ENCODE measurements around the gene NT5DC2. TPM values are rescaled to one million over a fixed set of nuclear protein-coding genes. Genes with fewer than 3 reads are reported as not detected.

Gene NT5DC2
- total and polyA plus RNA-seq, 2 donors (not counting 1 experiment from before 2014, with no cell fraction given): 20.3 to 61.5 TPM

DNA sequence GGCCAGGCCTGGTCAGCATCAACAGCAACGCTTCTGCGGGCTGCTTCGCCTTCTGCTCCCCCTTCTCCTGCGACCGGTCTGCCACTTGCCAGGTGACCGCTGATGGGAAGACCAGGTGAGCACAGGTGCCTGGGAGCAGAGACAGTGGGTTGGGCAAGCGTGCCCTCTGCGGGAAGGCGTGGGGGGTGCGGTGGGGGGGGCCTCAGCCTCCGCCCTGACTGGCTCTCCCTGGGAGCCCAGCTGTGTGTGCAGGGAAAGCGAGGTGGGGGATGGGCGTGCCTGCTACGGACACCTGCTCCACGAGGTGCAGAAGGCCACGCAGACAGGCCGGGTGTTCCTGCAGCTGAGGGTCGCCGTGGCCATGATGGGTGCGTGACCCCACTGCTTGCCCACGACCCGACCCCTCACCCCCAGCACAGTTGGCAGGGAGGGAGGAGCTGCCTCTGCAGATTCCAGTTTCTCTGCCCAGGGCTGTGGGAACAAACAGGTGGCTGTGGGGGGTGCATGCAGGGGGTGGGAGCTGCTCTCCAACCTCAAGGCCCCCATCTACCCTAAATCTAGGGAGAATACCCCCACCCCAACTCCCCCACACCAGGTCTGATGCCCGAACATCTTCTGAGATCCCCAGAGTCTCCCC, 29.8 kb downstream of the NT5DC2 start:
- TF ChIP-seq CTCF (conservative IDR thresholded peaks at IDR 0.05 in 1 of 2, IDR thresholded peaks at IDR 0.05 in 1 of 2; ENCODE audit: low read depth in 1 of 2, low read length in 2 of 2): no peak
- no peaks in the 10 kb centered on the region for H3K27me3 ChIP-seq (ENCODE audit: control insufficient read depth, insufficient read depth, low read length)
- H3K9ac ChIP-seq (ENCODE audit: insufficient read depth, low read length): no peak overlapping the region

GRCh38 chr3:52502808-52503350, 30.8 kb downstream of the NT5DC2 start:
- H3K27me3 ChIP-seq (ENCODE audit: control insufficient read depth, insufficient read depth, low read length): no peaks in the 10 kb centered on the region
- no peak overlapping the region for H3K9ac ChIP-seq (ENCODE audit: insufficient read depth, low read length)
- H2AFZ ChIP-seq (ENCODE audit: low read length): no peak overlapping the region
- no peak overlapping the region for H3K4me3 ChIP-seq (replicated peaks in 1 of 4; ENCODE audit: control extremely low read depth in 1 of 4, insufficient read depth in 1 of 4, low read depth in 3 of 4, low read length in 4 of 4)
- no peak for DNase-seq (ENCODE audit: low read depth in 2 of 2)
- H3K9me3 ChIP-seq (ENCODE audit: control insufficient read depth, insufficient read depth, low read depth, low read length): no peaks in the 10 kb centered on the region
- no peak overlapping the region for H3K4me2 ChIP-seq (ENCODE audit: extremely low read depth, insufficient read depth, low read length)
- H3K79me2 ChIP-seq (ENCODE audit: control insufficient read depth, insufficient read depth, low read length): no peaks in the 10 kb centered on the region
- H3K4me1 ChIP-seq (ENCODE audit: control insufficient read depth, extremely low read depth, insufficient read depth, low read length): peaks cover 2% of the 10 kb centered on the region
- H4K20me1 ChIP-seq (ENCODE audit: control insufficient read depth, extremely low read depth, insufficient read depth, low read length): no peaks in the 10 kb centered on the region
- no peak overlapping the region for H3K27ac ChIP-seq (ENCODE audit: insufficient read depth, low read length)
- H3K36me3 ChIP-seq (ENCODE audit: control insufficient read depth, insufficient read depth, low read length): no peaks in the 10 kb centered on the region
- TF ChIP-seq EZH2 (IDR thresholded peaks at IDR 0.05; ENCODE audit: low read length, missing control alignments) (no peak), CTCF (conservative IDR thresholded peaks at IDR 0.05 in 1 of 2, IDR thresholded peaks at IDR 0.05 in 1 of 2; ENCODE audit: low read depth in 1 of 2, low read length in 2 of 2) (no peak)

More for the DNA sequence above, 29.8 kb downstream of the NT5DC2 start:
- DNase-seq (ENCODE audit: low read depth in 2 of 2): no peak
- Histone ChIP-seq H3K9me3 (ENCODE audit: control insufficient read depth, insufficient read depth, low read depth, low read length) (no peaks in the 10 kb centered on the region), H3K4me2 (ENCODE audit: extremely low read depth, insufficient read depth, low read length) (no peak overlapping the region), H4K20me1 (ENCODE audit: control insufficient read depth, extremely low read depth, insufficient read depth, low read length) (no peaks in the 10 kb centered on the region), H2AFZ (ENCODE audit: low read length) (no peak overlapping the region), H3K79me2 (ENCODE audit: control insufficient read depth, insufficient read depth, low read length) (no peaks in the 10 kb centered on the region), H3K36me3 (ENCODE audit: control insufficient read depth, insufficient read depth, low read length) (no peaks in the 10 kb centered on the region), H3K4me3 (replicated peaks in 1 of 4; ENCODE audit: control extremely low read depth in 1 of 4, insufficient read depth in 1 of 4, low read depth in 3 of 4, low read length in 4 of 4) (no peak overlapping the region), H3K27ac (ENCODE audit: insufficient read depth, low read length) (no peak overlapping the region), H3K4me1 (ENCODE audit: control insufficient read depth, extremely low read depth, insufficient read depth, low read length) (no peaks in the 10 kb centered on the region)

DNA sequence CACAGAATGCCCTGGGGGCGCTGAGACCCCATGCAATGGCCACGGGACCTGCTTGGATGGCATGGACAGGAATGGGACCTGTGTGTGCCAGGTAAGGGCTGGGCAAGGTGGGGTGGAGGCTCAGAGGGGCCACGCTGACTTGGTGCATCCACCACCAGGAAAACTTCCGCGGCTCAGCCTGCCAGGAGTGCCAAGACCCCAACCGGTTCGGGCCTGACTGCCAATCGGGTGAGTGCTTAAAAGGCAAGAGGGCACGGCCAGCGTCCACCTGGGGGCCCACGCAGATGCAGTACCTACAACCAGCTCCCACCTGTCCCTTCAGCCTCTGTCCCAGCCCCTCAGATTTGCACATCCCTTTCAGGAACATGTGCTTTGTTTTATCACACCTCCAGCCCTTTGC, 31.7 kb downstream of the NT5DC2 start:
- Histone ChIP-seq H3K36me3 (ENCODE audit: control insufficient read depth, insufficient read depth, low read length) (no peaks in the 10 kb centered on the region), H3K9me3 (ENCODE audit: control insufficient read depth, insufficient read depth, low read depth, low read length) (no peaks in the 10 kb centered on the region), H3K4me3 (replicated peaks in 1 of 4; ENCODE audit: control extremely low read depth in 1 of 4, insufficient read depth in 1 of 4, low read depth in 3 of 4, low read length in 4 of 4) (no peak overlapping the region), H3K27me3 (ENCODE audit: control insufficient read depth, insufficient read depth, low read length) (no peaks in the 10 kb centered on the region), H3K4me1 (ENCODE audit: control insufficient read depth, extremely low read depth, insufficient read depth, low read length) (peaks cover 2% of the 10 kb centered on the region), H2AFZ (ENCODE audit: low read length) (no peak overlapping the region), H3K27ac (ENCODE audit: insufficient read depth, low read length) (no peak overlapping the region), H3K9ac (ENCODE audit: insufficient read depth, low read length) (no peak overlapping the region), H3K4me2 (ENCODE audit: extremely low read depth, insufficient read depth, low read length) (no peak overlapping the region), H3K79me2 (ENCODE audit: control insufficient read depth, insufficient read depth, low read length) (no peaks in the 10 kb centered on the region), H4K20me1 (ENCODE audit: control insufficient read depth, extremely low read depth, insufficient read depth, low read length) (no peaks in the 10 kb centered on the region)
- DNase-seq (ENCODE audit: low read depth in 2 of 2): no peak
- TF ChIP-seq EZH2 (IDR thresholded peaks at IDR 0.05; ENCODE audit: low read length, missing control alignments) (no peak), CTCF (conservative IDR thresholded peaks at IDR 0.05 in 1 of 2, IDR thresholded peaks at IDR 0.05 in 1 of 2; ENCODE audit: low read depth in 1 of 2, low read length in 2 of 2) (no peak)

Data from fibroblast of lung (primary cell).